Right lobe of liver (tissue), 4 donors: ENCODE measurements around the gene SPTLC3.

Source experiments
- POLR2A ChIP-seq: fragments of 450-650 bp; IDR thresholded peaks from one replicate; pipeline ENCODE4 v1.6.1; 2017; ENCODE audit warnings: antibody characterized with exemption, mild to moderate bottlenecking
- TF ChIP-seq, protein P1 (sequence below), 4 donors: fragments of 200-600 bp in 3 of 4; fragments of 450-650 bp in 1 of 4; IDR thresholded peaks; one replicate each; pipeline versions ENCODE4 v1.5.1 to v1.8.0; 2016 to 2022; ENCODE audit warnings: antibody characterized with exemption in 4 of 4, mild to moderate bottlenecking in 2 of 4
- donor health status: DM: no; HTN: no; CAD: no.
- donor health status: DM: no; HTN: no; CAD: no.
- donor health status: DM: no; HTN: yes; CAD: no.

DNA sequence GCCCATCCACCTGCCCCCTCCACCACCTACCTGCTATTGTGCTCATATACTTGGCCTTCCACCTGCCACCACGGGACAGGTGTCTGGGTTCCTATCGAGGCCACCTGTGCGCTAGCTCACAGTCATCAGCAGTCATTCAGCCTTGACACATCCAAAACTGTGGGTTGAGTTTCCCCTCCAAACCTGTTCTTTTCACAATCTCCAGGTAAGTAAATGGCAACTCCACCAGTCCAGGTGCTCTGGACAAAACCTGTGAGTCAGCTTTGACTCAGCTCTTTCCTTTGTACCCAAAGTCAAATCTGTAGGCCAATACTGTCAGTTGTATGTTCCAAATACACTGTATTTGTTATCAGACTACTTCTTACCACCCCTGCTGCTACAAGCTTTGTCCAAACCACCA lies 52.6 kb downstream of the SPTLC3 start:
- TF ChIP-seq, protein P1, sequence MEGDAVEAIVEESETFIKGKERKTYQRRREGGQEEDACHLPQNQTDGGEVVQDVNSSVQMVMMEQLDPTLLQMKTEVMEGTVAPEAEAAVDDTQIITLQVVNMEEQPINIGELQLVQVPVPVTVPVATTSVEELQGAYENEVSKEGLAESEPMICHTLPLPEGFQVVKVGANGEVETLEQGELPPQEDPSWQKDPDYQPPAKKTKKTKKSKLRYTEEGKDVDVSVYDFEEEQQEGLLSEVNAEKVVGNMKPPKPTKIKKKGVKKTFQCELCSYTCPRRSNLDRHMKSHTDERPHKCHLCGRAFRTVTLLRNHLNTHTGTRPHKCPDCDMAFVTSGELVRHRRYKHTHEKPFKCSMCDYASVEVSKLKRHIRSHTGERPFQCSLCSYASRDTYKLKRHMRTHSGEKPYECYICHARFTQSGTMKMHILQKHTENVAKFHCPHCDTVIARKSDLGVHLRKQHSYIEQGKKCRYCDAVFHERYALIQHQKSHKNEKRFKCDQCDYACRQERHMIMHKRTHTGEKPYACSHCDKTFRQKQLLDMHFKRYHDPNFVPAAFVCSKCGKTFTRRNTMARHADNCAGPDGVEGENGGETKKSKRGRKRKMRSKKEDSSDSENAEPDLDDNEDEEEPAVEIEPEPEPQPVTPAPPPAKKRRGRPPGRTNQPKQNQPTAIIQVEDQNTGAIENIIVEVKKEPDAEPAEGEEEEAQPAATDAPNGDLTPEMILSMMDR (IDR thresholded peaks at IDR 0.05), result no peak
- TF ChIP-seq POLR2A, result no peak
